HUES48 (cell line): ENCODE results near the gene CFAP74.

Source experiments
- H3K27ac ChIP-seq: one replicate; pipeline ENCODE4 v1.7.0; 2013; ENCODE audit warnings: low read depth, low read length, inconsistent platforms
- H3K27me3 ChIP-seq: 2 replicates; pipeline ENCODE4 v1.6.1; 2013; ENCODE audit warnings: mild to moderate bottlenecking, low read length; ENCODE audit not compliant: control insufficient read depth, insufficient read depth
- H3K36me3 ChIP-seq: 2 replicates; pipeline ENCODE4 v1.6.1; 2013; ENCODE audit warnings: low read length; ENCODE audit not compliant: control insufficient read depth, insufficient read depth
- H3K4me1 ChIP-seq: 2 replicates; pipeline ENCODE4 v1.6.1; 2013; ENCODE audit warnings: mild to moderate bottlenecking, low read length; ENCODE audit not compliant: control insufficient read depth, insufficient read depth
- H3K4me3 ChIP-seq: 2 replicates; pipeline ENCODE4 v1.5.1; 2013; ENCODE audit warnings: mild to moderate bottlenecking, low read depth, low read length
- H3K9ac ChIP-seq: 2 replicates; pipeline ENCODE4 v1.6.1; 2013; ENCODE audit warnings: mild to moderate bottlenecking, low read depth, low read length, moderate library complexity
- H3K9me3 ChIP-seq: 2 replicates; pipeline ENCODE4 v1.6.1; 2013; ENCODE audit warnings: low read length; ENCODE audit not compliant: control insufficient read depth, insufficient read depth

The CFAP74 gene

DNA sequence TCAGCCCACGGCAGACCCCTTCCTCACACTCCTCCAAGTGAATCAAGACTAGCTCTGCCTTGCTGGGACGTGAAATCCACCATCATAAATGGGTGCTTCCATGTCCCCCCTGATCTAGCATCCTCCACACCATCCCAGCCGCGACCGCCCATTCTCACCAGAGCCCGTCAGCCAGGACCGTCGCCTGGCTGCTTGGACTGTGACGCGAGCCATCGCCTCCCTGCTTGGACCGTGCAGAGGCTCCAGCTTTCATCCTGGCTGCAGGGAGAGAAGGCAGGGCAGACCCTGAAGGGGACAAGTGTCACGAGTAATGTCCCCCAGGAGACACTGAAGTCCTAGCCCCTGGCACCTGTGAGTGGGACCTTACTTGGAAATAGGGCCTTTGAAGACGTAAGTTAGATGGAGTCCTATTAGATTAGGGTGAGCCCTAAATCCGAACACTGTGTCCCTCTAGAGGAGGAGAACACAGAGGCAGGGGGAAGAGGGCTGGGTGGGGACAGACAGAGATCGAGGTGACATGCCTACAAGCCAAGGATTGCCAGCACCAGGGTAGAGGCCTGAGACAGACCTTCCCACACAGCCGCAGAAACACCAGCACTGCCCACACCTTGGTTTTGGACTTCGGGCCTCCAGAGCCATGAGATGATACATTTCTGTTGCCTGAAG, 33.9 kb upstream of the CFAP74 start:
- H3K27ac ChIP-seq: no peak overlapping the region
- no peaks in the 10 kb centered on the region for H3K27me3 ChIP-seq
- H3K4me1 ChIP-seq: no peaks in the 10 kb centered on the region; the same call in 1 of the 2 replicates
- no peaks in the 10 kb centered on the region for H3K9me3 ChIP-seq
- H3K36me3 ChIP-seq: no peaks in the 10 kb centered on the region
- no peak overlapping the region for H3K9ac ChIP-seq
- H3K4me3 ChIP-seq: no peak overlapping the region

GRCh38 chr1:2036287-2036686, 32.7 kb upstream of the CFAP74 start:
- Histone ChIP-seq H3K27me3 (no peaks in the 10 kb centered on the region), H3K9me3 (no peaks in the 10 kb centered on the region), H3K36me3 (no peaks in the 10 kb centered on the region), H3K4me3 (no peak overlapping the region), H3K27ac (no peak overlapping the region), H3K9ac (no peak overlapping the region), H3K4me1 (no peaks in the 10 kb centered on the region; the same call in 1 of the 2 replicates)

DNA sequence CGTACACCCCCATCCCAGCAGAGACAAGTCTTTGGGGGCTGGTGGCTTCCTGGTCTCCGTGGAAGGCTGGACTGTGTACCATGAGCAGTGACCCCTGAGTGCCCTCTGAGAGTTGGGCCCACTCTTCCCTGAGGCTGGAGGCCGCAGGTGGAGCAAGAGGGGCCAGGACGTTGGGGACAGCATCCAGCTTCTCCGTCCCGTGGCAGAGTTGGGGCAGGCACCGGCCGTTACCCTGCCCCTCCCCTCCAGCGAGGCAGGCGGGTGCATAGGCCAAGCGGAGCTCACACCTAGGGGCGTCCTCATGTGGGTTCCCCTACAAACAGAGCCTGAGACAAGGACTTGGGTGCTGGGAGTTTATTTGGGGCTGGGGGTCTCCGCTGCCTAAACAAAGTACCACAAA, 29.6 kb upstream of the CFAP74 start:
- Histone ChIP-seq H3K9ac (no peak overlapping the region), H3K4me3 (no peak overlapping the region), H3K9me3 (no peaks in the 10 kb centered on the region), H3K36me3 (no peaks in the 10 kb centered on the region), H3K27me3 (no peaks in the 10 kb centered on the region), H3K4me1 (no peaks in the 10 kb centered on the region; the same call in 1 of the 2 replicates), H3K27ac (no peak overlapping the region)

- Histone ChIP-seq H3K9ac (no peak overlapping the region), H3K36me3 (no peaks in the 10 kb centered on the region), H3K9me3 (no peaks in the 10 kb centered on the region), H3K4me3 (no peak overlapping the region), H3K27me3 (no peaks in the 10 kb centered on the region), H3K27ac (no peak overlapping the region), H3K4me1 (no peaks in the 10 kb centered on the region; the same call in 1 of the 2 replicates)
These were observed 29.2 kb upstream of the CFAP74 start for GRCh38 chr1:2032737-2033136.

GRCh38 chr1:2031546-2032540, 28.3 kb upstream of the CFAP74 start:
- H3K36me3 ChIP-seq: no peaks in the 10 kb centered on the region
- H3K9me3 ChIP-seq: no peaks in the 10 kb centered on the region
- no peak overlapping the region for H3K27ac ChIP-seq
- H3K9ac ChIP-seq: no peak overlapping the region
- no peaks in the 10 kb centered on the region for H3K27me3 ChIP-seq
- no peaks in the 10 kb centered on the region; the same call in 1 of the 2 replicates for H3K4me1 ChIP-seq
- no peak overlapping the region for H3K4me3 ChIP-seq

DNA sequence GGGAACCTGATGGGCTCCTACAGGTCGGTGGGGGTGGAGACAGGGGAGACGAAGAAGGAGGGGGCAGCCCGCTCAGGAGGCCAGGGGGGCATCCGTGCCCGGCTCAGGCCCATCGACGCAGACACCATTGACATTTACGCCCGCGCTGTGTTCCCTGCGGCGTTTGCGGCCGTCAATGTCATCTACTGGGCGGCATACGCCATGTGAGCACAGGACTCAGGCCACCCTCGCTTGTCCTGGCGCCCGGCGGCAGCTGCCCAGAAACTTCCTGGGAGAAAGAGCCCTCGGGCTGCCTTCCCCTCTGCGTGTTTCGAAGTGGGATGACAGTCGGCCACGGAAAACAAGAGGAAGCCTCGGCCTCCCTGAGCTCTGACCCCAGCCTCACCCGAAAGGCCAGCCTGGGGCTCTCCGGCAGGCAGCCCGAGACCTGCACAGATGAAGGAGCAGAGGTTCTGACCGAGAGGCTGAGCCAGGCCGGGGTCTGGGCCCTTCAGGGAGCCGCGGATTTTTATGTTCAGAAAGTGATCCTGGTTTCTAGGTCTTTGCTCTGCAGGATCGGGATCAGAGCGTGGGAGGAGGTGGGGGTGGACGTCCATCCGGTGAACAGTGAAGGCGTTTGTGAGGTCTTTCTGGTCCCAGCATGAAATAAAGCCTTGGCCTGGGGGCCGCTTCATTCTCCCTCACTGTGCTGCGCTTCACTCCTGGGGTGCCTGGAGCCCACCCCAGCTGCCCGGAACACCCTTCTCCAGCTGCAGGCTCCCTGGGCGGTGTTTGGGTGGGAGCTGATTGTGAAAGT, 26.7 kb upstream of the CFAP74 start:
- no peak overlapping the region for H3K27ac ChIP-seq
- H3K4me1 ChIP-seq: no peaks in the 10 kb centered on the region; the same call in 1 of the 2 replicates
- H3K36me3 ChIP-seq: no peaks in the 10 kb centered on the region
- H3K9me3 ChIP-seq: no peaks in the 10 kb centered on the region
- H3K27me3 ChIP-seq: no peaks in the 10 kb centered on the region
- H3K9ac ChIP-seq: no peak overlapping the region
- no peak overlapping the region for H3K4me3 ChIP-seq

DNA sequence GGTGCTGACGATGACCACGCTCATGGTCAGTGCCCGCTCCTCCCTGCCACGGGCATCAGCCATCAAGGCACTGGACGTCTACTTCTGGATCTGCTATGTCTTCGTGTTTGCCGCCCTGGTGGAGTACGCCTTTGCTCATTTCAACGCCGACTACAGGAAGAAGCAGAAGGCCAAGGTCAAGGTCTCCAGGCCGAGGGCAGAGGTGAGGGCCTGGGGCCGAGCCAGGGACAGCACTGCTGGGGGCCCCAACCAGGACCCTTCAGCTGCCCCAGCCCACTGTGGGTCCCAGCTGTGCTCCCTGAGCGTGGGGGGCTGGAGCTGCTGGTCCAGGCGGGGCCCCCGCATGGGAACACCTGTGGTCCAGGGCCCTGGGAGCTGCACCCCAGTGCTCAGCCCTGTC, 26.0 kb upstream of the CFAP74 start:
- H3K9ac ChIP-seq: no peak overlapping the region
- no peak overlapping the region for H3K4me3 ChIP-seq
- no peaks in the 10 kb centered on the region; the same call in 1 of the 2 replicates for H3K4me1 ChIP-seq
- no peaks in the 10 kb centered on the region for H3K9me3 ChIP-seq
- H3K27me3 ChIP-seq: no peaks in the 10 kb centered on the region
- no peak overlapping the region for H3K27ac ChIP-seq
- H3K36me3 ChIP-seq: no peaks in the 10 kb centered on the region

GRCh38 chr1:2028870-2029560, 25.4 kb upstream of the CFAP74 start:
- H3K36me3 ChIP-seq: no peaks in the 10 kb centered on the region
- no peaks in the 10 kb centered on the region; the same call in 1 of the 2 replicates for H3K4me1 ChIP-seq
- no peak overlapping the region for H3K9ac ChIP-seq
- no peak overlapping the region for H3K27ac ChIP-seq
- no peak overlapping the region for H3K4me3 ChIP-seq
- no peaks in the 10 kb centered on the region for H3K9me3 ChIP-seq
- no peaks in the 10 kb centered on the region for H3K27me3 ChIP-seq

- H3K4me3 ChIP-seq: no peak overlapping the region
- no peak overlapping the region for H3K27ac ChIP-seq
- no peaks in the 10 kb centered on the region for H3K9me3 ChIP-seq
- no peaks in the 10 kb centered on the region for H3K36me3 ChIP-seq
- no peak overlapping the region for H3K9ac ChIP-seq
- H3K4me1 ChIP-seq: no peaks in the 10 kb centered on the region; the same call in 1 of the 2 replicates
- no peaks in the 10 kb centered on the region for H3K27me3 ChIP-seq
These were observed 24.5 kb upstream of the CFAP74 start for GRCh38 chr1:2027961-2028583.

- no peak overlapping the region for H3K9ac ChIP-seq
- no peak overlapping the region for H3K4me3 ChIP-seq
- H3K27me3 ChIP-seq: peaks cover 9% of the 10 kb centered on the region
- no peak overlapping the region for H3K27ac ChIP-seq
- H3K36me3 ChIP-seq: no peaks in the 10 kb centered on the region
- H3K9me3 ChIP-seq: no peaks in the 10 kb centered on the region
- no peaks in the 10 kb centered on the region for H3K4me1 ChIP-seq
These were observed 21.9 kb upstream of the CFAP74 start for GRCh38 chr1:2025491-2025981.
